Glomerular visceral epithelial cell (primary cell): ENCODE data around the gene SRI.
"Not testable (repeated sequence)": the region's sequence is repeated elsewhere in the genome, so short reads cannot be mapped to it uniquely, and the experiment has no call there.

Experiments used
- DNase-seq: peaks from one replicate; pipeline ENCODE4 v3.0.0-alpha.2; 2016; ENCODE audit errors: extremely low spot score

Gene SRI, protein sequence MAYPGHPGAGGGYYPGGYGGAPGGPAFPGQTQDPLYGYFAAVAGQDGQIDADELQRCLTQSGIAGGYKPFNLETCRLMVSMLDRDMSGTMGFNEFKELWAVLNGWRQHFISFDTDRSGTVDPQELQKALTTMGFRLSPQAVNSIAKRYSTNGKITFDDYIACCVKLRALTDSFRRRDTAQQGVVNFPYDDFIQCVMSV

DNA sequence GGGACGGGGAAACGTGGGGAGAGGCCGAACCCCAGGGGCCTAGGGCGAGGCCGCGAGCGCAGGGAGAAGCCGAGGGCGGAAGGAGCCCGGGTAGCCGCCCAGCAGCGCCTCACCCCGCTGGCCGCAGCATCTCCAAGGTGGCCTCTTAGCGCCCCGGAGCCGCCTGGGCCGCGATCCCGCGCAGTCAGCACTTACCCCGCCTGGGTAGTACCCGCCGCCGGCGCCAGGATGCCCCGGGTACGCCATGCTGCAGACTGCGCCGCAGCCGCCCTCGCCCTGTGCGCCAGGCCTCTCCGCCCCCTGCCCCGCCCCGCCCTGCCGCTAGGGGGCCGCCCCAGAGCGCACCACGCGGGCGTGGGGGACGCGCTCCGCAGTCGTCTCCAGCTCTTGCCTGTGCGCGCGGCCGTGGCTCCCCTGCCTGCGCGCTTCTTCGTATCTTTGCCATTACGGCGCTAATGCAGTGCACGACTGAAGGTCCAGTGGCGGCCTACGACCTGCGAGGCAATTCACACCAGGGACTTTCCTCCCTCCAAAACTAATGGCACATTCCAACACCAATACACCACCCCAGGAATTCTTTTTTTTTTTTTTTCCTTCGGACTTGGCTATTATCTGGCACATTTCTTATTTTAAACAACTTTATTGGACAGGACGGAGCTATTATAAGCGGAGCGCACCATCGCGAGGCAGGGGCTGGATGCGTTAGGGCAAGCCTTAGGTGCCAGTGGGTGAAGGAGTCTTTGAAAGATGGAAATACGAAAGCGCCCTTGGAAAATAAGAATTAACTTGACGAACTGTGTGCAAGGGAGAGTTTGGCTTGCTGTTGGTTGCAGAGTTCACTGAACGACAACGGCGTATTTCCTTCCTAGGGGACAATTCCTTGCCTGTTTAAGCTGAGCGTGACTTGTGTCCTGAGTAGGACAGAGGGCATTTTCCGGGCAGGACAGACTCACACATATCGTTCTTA is at the start of gene SRI:
Gene SRI, minus strand, starts transcription at position 258 of the 967 bp plus-strand sequence. Its CDS starts 12 bp downstream, at position 246.
- DNase-seq = peak; percentile 90

DNA sequence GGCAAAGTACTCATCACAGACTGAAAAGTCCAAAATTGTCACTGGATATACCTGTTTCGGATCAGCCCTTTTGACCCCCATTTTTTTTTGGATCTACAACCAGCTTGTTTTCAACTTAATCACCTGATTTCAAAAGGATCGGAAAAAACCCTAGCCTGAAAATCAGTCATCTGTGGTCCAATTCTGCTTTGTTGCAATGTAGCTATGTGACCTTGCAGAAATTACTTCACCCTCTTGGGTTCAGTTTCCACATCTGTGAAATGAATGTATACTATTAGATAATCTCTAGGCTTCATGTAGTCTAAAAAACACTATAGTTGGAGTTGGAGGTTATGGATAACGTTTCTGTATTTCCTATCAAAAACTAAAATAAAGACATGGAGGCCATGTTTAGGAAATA is 49.7 kb upstream of the SRI start:
- DNase-seq = no peak

DNA sequence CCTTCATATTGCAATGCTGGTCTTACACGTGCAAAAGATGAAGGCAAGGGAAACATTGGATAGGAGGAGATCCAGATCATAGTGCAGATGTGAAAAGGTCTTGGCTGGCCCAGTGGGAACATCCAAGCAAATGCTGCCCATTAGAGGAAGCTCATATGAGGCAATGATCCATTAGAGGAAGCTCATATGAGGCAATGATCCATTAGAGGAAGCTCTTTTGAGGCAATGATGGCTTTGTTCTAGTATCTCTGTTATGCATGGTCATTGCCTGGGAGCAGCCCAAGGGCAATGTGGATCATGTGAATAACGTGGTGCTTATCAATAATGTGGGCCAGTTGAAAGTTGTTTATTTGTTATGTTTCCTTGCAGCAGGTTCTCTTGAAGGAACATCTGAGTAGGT is 49.0 kb upstream of the SRI start:
- no peak for DNase-seq

DNA sequence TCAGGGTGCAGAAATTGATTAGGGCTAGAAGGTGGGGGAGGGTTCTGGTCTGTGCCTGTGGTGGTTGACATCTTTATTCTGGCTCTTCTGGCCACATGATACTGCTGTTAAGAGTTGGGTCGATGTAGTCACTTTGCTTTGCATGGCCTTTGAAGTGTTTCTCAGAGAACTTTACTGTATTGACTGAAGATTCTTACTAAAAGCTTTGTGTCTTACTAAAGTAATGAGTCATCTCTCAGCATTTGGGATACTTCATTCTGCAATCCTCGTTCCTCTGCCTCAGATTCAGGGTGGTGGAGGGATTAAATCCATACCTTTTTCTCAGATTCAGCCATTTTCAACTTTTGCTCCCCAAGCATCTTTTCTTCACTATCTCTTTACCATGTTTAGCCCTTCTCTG is 48.2 kb upstream of the SRI start:
- no peak for DNase-seq

DNA sequence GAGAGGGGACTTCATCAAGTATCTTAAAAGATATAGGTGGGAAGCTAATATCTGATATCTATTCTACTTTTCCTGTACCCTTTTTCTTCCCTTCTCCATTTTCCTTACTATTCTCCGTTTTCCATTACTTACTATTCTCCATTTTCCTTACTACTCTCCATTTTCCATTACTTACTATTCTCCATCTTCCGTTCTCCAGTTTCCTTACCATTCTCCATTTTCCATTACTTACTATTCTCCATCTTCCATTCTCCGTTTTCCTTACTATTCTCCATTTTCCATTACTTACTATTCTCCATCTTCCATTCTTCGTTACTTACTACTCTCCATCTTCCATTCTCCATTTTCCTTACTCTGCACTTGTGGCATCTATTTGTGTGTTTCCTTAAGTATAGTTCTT is 47.6 kb upstream of the SRI start:
- DNase-seq = no peak

DNA sequence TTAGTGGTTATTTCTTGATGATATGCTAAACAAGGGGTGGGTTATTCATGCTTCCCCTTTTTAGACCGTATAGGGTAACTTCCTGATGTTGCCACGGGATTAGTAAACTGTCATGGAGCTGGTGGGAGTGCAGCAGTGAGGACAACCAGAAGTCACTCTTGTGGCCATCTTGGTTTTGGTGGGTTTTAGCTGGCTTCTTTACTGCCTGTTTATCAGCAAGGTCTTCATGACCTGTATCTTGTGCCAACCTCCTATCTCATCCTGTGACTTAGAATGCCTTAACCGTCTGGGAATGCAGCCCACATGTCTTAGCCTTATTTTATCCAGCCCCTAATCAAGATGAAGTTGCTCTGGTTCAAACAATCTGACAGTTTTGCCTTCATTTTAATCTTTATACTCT is 45.1 kb upstream of the SRI start:
- not testable (repeated sequence) for DNase-seq

DNA sequence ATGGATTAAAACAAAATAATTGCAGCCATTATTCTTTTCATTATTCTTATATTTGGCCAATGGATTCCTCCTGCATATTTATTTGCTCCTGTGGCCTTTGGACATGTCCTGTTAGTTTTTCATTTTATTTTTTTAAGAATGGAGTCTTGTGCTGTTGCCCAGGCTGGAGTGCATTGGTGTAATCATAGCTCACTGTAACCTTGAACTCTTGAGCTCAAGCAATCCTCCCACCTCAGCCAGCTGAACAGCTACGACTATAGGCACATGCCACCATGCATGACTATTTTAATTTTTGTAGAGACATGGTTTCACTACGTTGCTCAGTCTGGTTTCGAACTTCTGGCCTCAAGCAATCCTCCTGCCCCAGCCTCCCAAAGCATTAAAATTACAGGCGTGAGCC is 42.7 kb upstream of the SRI start:
- DNase-seq = no peak

DNA sequence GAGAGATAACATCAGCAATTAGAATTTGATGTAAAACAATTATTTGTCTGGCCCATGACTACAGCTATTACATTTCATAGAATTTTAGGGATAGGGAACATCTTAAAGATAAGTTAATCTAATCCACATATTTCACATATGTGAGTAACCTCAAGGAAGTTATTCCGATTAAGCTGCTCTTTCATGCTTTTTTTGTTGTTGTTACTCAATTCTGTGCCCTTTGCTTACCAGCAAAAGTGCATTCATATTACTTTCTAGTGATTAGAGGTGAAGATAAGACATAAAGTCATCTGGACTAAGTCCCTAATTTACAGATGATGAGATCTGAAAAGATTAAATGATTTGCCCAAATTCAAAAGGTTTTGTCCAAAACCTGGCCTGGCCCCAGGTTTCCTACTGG is 40.9 kb upstream of the SRI start:
- DNase-seq = no peak

DNA sequence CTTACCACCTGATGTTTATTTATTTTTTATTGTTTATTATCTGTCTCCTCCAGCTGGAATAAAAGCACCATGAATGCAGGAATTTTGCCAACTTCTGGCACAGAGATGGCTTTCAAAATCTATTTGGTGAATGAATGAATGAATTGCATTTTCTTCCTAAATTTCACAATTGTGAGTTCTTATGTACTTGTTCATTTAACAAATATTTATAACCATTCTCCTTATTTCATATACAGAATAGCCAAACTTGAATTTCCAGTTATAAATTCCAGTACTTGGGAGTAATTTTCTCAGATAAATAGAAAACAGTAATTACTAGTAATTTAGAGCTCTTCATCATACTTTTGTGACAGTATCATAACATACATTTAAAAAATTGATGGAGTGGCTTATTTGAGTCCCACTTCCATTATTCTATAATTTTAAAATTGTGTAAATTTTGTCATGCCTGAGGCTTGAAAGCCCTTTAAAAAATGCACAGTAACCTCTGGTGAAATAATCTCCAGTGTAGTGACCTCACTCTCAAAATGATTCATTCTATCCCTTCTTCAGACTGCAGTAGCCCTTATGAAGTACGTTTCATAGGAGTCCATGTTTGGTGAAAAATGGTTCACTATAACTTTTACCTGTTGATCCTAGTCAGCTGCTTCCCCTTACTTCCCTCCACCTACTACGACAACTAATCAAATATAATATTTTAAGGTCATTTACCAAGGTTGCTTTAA is 40.0 kb upstream of the SRI start:
- DNase-seq = no peak

DNA sequence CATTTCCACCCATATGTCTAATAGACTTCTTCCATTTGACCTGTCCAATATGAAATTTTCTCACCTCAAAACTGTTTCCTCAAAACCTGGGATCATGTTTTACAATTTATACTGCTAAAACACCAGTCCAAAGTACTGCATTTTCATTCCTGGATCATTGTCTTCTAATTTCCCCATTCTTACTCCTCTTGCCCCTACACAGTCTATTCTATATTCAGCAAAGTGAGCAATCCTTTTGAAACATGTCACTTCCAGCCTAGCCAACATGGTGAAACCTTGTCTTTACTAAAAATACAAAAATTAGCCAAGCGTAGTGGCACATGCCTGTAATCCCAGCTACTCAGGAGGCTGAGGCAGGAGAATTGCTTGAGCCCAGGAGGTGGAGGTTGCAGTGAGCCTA is 38.5 kb upstream of the SRI start:
- DNase-seq = not testable (repeated sequence)

DNA sequence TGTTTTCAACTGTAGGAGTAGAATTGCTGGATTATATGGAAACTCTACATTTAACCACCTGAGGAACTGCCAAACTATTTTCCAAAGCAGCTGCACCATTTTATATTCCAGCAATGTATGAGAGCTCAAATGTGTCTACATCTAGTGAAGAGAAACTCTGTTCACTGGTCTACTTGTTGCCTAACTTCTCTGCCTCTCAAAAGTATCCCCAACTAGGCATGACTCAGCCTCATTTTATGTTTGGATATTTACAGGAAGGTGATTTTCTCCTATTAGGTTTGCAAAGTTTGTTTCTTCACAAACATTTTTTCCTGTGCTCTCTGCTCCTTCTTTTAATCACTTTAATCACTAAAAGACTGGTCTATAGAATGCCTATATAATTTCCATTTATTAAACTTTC is 37.1 kb upstream of the SRI start:
- DNase-seq = no peak

DNA sequence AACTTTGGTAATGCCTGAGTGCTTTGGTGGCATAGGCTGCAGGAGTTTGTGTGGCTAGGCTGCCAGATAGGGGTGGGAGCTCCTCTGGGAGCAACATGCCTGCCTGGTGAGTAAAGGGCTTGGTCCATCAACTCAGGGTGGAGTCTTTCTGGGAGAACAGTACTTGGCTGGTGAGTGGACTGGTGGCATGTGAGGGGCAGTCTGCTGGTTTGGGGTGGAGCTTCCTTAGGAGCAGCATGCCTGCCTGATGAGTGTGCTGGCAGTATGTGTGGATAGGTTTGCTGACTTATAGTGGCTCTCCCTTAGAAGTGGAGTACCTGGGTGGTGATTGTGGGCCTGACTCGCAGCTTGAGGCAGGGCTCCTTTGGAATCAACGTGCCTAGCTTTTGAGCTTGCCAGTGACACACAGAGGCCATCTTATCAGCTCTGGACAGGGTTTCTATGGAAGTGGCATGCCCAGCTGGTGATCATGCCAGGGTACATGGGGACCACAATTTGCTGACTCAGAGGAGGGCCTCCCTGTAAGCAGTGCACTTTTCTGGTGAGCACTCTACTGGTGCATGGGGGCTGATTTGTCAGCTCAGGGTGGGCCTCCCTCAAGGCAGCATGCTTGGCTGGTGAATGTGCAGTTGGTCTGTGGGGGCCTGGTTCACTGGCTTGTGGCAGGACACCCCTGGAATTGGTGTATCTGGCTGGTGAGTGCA is 35.0 kb upstream of the SRI start:
- peak; percentile 86 for DNase-seq

DNA sequence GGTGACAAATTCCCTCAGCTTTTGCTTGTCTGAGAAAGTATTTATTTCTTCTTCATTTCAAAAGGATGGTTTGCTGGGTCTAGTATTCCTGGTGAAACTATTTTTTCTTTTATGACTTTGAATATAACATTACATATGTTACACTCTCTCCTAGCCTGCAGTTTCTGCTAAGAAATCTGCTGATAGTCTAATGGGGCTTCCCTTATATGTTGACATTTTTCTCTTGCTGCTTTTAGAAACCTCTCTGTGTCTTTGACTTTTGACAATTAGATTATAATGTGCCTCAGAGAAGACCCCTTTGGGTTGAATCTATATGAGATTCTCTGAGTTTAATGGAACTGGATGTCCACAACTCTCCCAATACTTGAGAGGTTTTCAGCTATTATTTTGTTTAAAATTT is 33.8 kb upstream of the SRI start:
- no peak for DNase-seq

DNA sequence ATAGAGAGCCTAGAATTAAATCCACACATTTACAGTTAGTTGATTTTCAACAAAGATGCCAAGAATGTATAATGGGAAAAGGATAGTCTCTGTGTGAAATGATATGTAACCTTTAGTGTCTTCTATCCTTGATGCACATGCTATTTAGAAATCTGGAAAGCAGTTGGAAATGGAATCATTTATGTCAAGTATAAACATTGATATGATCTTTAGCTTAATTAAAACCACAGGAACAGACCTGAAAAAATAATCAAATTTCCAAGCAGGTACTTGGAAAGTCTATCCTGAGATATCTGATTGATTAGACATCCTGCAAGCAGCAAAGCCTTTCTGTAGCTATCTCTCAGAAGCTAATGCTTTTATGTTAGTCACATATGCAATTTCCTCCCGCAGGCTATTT is 24.4 kb upstream of the SRI start:
- no peak for DNase-seq

DNA sequence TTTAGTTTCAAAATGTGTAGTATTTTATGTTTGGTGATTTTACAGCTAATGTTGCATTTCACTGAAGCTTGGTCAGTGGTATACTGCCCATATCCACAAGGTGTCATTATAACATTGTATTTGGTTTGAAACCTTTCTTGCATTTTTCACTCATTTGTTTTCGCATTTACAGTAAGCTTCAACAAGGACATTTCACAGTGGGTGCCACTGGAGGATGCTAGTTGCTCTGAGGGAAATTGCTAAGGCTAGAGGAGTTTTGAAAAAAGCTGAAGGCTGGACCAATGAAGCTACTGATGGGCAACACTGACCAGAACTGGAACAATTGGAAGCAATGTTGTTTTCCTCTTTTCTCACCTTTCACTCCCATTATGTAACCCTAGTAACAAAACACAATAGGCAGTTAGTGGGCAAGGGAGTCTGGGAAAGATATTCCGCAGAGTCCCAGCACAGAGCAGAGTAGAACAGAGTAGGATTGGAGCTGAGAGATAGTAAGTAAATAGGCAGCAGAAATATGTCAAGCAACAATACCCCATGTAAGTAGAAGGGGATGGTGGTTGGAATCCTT is 23.6 kb upstream of the SRI start:
- DNase-seq = peak; percentile 54

DNA sequence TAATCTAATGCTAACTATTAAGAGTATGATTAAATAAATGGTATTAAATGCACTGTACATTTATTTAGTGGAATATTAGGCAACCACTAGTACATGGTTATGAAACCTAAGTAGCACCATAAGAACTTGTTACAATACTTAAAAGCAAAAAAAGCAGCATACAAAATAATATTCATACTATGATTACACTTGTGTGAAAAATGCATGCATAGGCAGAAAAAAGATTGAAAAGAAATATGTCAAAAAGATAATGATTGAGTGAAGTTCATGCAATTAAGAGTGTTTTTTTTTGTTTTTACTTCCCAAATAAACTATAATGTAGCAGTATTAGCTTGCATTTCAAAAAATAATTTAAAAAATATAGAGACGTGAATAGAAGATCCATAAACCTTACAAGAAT is 20.0 kb upstream of the SRI start:
- DNase-seq = no peak

DNA sequence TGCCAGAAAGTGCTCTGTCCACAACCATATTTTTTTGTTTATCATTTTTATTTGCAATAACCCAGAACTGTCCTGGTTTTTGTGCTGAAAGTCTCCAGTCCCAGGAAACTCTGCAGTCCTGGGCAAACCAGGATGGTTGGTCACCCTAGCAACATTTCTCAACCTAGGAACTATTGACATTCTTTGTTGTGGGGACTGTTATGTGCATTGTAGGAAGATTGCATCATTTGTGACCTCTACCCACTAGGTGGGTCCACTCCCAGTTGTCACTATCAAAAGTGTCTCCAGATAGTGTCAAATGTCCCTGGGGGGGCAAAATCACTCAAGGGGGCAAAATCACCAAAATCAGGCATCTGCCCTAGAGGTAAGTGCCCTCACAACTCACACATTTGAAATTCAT is 14.0 kb upstream of the SRI start:
- DNase-seq = no peak

DNA sequence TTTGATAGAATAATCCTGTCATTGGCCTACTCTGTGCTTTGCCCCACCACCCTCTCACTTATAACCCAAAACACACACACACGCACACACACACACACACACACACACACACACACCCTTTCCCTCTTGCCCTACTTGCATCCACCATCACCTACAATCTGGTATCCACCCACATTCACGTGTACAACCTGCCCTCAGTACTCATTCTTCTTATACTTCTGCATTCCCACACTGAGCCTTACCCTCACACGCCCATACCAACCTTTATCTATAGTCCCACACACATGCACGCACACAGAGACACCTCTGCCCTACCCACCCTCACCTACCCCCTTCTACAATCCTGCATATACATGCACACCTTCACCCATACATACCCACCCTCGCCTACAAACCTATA is 10.8 kb upstream of the SRI start:
- no peak for DNase-seq

DNA sequence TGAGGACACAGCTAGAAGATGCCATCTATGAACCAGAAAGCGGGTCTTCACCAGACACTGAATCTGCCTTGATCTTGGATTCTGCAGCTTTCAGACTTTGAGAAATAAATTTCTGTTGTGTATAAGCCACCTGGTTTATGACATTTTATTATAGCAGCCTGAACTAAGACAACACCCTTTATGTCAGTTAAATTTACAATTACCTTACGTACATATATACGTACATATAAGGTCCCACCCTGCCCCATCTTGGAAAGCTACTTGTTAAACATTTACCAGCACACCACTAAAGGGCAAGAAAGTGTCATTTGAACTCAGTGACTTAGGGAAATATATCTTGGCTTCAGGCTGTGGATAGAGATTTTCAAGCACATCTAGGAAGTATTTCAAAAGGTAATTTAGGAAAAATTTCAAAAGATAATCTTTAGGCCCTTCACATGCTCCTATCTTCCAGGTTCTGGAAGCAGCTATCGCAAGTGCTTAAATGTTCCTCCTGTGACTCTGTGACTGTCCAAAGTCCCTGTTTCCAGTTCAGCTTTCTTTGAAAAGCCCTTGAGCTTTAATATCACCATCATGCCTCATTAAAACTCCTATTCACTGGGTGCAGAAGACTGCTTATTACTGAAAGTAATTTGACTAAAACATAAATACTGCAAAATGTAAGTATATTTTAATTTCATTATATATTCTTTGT is 9.6 kb upstream of the SRI start:
- no peak for DNase-seq

DNA sequence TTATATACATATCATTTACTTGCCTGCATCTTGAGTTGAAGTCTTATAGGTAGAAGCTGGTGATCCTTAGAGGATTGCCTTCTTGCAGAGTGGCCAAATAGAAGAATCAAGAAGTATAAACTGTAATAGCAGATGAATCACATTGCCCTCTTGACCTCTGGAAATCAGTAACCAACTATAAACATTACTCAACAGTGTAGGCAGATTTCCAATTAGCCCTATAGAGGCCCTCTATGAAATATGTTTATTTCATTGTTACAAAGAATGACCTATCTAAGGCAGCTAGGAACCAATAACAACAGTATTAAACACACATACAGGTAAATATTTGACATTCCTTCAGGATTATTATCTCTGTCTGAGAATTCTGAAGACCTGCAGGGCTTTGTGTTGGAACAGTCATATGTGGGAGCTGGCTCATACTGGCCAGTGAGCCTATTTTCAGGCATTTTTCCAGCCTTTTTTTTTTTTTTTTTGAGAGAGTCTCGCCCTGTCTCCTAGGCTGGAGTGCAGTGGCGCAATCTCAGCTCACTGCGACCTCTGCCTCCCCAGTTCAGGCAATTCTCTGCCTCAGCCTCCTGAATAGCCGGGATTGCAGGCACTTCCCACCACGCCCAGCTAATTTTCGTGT is 7.2 kb upstream of the SRI start:
- DNase-seq = peak; percentile 83

DNA sequence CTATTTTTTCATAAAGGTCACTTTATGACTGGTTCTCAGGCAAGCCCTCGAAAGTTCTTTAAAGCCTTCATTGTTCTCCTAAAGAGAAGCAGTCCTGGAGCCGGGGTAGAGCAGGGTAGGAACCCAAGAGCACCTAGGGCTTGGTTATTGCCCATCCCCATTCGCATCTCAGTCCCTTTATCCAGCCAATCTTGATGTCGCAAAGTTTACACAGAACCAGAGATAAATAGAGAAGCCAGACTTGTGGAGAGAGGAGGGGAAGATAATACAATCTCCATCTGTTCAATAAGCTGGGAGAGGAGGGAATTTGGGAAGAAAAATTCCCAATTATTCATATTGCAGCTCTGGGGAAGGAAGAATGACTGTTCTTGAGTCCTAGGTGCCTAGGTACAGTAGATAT is 6.4 kb upstream of the SRI start:
- no peak for DNase-seq
